ENCODE results near the gene EMILIN2.
"Not testable (repeated sequence)": the region's sequence is repeated elsewhere in the genome, so short reads cannot be mapped to it uniquely, and the experiment has no call there.

EMILIN2 gene

GRCh38 chr18:2846636-2847316 lies at the start of gene EMILIN2:
Gene EMILIN2 (plus strand): TSS chr18:2847006. CDS start chr18:2847189, 183 bp downstream.
- no peak for DNase-seq

DNA sequence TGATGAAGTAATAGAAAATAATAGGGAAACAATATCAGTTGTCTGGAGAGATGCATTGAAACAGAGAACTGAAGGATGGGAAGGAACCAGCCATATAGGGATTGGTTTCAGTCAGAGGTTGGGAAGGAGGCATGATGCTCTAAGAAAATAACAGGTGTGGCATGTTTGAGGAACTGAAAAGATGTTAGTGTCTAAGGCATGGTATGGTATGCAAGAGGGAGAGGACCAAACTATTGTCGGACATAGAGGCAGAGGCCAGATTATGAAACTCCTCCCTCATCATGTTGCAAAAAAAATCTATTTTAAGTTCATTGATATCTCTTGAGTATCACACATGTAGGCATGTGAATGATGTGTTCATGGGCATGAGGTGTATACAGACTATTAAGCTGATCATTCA lies 48.9 kb upstream of the EMILIN2 start:
- DNase-seq = no peak

DNA sequence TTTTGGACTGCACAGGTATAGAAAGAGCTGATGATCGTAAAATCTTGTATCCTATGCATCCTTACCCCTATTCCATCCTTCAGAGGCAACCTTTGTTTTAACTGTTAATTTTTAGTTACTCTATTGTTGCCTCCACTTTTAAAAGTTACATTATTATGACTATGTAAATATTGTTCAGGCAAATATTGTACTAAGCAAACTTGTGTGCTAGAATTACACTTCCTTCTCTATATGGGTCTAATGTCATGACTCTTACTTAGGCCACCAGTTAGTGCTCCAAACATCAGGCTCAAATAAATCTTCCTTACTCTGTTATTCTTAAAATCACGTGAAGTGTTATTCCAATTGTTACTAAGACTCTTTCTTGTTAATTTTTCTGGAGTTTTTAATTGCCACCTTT lies 47.4 kb upstream of the EMILIN2 start:
- no peak for DNase-seq

- no peak for DNase-seq
These were observed 40.5 kb upstream of the EMILIN2 start for GRCh38 chr18:2805970-2806943.

DNA sequence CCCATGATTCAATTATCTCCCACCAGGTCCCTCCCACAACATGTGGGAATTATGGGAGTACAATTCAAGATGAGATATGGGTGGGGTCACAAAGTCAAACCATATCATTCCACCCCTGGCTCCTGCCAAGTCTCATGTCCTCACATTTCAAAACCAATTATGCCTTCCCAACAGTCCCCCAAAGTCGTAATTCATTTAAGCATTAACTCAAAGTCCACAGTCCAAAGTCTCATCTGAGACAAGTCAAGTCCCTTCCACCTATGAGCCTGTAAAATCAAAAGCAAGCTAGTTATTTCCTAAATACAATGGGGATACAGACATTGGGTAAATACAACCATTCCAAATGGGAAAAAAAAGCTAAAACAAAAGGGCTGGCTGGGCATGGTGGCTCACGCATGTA lies 38.2 kb upstream of the EMILIN2 start:
- not testable (repeated sequence) for DNase-seq

DNA sequence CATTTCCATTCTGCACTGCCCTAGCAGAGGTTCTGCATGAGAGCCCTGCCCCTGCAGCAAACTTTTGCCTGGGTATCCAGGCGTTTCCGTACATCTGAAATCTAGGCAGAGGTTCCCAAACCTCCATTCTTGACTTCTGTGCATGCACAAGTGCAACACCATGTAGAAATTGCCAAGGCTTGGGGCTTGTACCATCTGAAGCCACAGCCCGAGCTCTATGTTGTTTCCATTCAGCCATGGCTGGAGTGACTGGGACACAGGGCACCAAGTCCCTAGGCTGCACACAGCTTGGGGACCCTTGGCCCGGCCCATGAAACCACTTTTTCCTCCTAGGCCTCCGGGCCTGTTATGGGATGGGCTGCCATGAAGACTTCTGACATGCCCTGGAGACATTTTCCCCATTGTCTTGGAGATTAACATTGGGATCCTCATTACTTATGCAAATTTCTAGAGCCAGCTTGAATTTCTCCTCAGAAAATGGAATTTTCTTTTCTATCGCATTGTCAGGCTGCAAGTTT lies 37.1 kb upstream of the EMILIN2 start:
- not testable (repeated sequence) for DNase-seq

GRCh38 chr18:2811416-2811815 lies 35.4 kb upstream of the EMILIN2 start:
- no peak for DNase-seq

GRCh38 chr18:2814928-2815327 lies 31.9 kb upstream of the EMILIN2 start:
- DNase-seq = no peak

DNA sequence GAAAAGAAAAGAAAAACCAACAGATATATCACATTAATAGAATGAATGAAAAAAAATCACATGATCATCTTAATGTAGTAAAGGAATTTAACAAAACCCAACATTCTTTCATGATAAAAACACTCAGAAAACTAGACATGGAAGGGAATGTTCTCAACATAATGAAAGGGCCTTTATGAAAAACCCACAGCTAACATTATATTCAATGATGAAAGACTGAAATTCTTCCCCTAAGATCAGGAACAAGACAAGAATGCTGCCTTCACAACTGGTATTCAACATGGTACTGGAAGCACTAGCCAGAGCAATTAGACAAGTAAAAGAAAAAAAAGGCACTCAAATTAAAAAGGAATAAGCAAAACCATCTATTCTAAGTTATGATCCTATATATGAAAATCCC lies 28.5 kb upstream of the EMILIN2 start:
- no peak for DNase-seq

DNA sequence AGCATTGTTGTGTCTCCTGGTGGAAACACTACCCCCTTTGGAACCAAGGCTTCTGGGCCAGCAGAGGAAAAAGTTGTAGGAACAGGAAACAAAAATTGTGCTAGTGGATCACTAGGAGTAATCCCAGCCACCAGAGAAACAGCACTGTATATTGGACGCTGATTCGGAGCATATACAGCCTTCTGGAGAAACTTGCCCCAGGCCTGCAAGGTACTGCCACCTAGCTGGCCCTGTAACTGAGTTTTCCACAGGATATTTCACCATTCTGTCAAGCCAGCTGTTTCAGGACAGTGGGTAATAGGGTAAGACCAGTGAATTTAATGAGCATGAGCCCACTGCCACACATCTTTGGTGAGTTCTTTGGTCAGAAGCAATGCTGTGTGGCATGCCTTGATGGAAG lies 25.1 kb upstream of the EMILIN2 start:
- DNase-seq = no peak

- DNase-seq = no peak
These were observed 24.4 kb upstream of the EMILIN2 start for GRCh38 chr18:2822213-2822921.

DNA sequence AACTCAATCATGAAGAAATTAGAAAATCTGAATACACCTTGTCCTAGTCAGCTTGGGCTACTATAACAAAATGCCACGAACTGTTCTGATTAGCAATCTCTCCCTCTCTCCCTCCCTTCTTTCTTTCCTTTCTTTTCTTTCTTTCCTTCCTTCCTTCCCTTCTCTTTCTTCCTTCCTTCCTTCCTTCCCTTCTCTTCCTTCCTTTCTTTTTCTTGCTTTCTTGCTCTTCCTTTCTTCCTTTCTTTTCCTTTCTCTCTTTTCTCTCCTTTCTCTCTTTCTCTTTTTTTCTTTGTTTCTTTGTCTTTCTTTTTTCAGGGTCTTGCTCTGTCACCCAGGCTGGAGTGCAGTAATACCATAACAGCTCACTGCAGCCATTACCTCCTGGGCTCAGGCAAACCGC lies 23.6 kb upstream of the EMILIN2 start:
- DNase-seq = no peak

GRCh38 chr18:2823966-2824365 lies 22.8 kb upstream of the EMILIN2 start:
- no peak for DNase-seq

- DNase-seq = no peak
These were observed 21.9 kb upstream of the EMILIN2 start for GRCh38 chr18:2824865-2825264.

GRCh38 chr18:2825613-2826175 lies 21.1 kb upstream of the EMILIN2 start:
- DNase-seq = no peak

DNA sequence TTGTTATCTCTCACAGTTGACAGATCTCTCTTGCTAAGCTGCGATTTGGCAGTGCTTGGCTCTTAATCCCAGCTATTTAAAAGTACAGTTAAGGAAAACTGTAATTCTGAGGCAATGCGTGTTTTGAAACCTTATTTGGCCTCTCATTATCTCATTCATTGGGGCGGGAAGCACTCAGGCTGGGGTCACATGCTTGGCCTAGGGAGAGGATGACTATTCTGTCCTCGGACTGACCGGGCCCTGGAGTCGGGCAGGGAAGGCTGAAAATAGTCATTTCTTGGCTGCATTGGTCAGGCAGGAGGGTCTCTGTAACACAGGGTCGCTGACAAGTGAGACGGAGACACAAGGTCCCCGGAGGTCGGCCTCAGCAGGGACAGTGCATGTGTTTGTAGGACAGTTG lies 20.2 kb upstream of the EMILIN2 start:
- DNase-seq = no peak

DNA sequence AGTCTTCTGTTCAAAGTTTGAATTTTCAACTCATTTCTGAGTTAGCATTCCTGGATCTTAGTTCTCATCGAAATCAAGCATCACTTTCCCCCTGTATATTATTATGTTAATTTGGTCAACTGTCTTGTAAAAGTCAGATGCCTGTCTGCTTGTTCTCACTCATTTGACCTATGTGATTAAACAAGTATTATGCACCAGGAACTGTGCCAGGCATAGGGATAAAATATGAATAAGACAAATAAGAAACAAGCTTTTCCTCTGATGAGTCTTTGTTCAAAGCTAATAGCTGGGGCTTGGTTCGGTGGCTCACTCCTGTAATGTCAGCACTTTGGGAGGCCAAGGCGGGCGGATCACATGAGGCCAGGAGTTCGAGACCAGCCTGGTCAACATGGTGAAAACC lies 19.7 kb upstream of the EMILIN2 start:
- no peak for DNase-seq

GRCh38 chr18:2836118-2836517 lies 10.7 kb upstream of the EMILIN2 start:
- not testable (repeated sequence) for DNase-seq

- DNase-seq = not testable (repeated sequence)
These were observed 9.5 kb upstream of the EMILIN2 start for GRCh38 chr18:2837290-2837689.

DNA sequence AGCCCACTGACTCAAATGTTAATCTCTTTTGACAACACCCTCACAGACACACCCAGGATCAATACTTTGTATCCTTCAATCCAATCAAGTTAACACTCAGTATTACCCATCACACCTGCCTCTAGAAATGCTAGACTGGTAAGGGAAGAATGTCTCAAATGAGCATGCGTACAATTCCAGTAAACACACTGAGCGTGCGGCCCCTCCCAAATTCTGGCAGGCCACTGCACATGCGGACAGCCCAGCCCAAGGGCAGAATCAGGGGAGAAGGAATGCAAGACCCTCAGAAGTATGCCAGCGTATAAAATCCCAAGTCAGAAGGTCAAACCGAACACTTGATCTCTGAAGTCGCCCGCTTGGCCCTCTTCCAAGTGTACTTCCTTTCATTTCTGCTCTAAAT lies 7.6 kb upstream of the EMILIN2 start:
- no peak for DNase-seq

GRCh38 chr18:2840521-2840920 lies 6.3 kb upstream of the EMILIN2 start:
- no peak for DNase-seq

- no peak for DNase-seq
These were observed 3.7 kb upstream of the EMILIN2 start for GRCh38 chr18:2843146-2843545.

DNA sequence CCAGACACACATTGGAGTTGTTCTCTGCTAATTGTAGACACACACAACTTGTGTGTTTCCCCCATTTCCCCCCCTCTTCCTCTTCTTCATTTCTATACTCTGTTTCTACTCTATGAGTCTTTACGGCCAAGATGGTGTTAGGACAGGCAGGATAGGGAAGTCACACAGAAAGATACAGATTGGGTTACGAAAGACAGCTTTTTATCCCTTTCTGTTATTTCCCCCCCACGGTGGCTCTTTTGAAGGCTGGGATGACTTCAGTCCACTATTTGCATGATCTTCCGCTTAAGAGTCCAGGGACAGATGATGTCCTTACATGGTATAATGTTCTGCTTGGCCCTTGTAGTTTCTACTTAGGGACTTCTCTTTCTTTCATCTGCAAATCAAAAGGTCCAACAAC lies 1.6 kb upstream of the EMILIN2 start:
- no peak for DNase-seq

All from NCI-H2107 (cell line).